IMR-90 (cell line): ENCODE measurements around the gene CAPN8. TPM values are rescaled to one million over a fixed set of nuclear protein-coding genes. Genes with fewer than 3 reads are reported as not detected.

Source experiments
- ATAC-seq: fragments of 200-7000 bp; cut with Tn5 transposase; 2 replicates; pipeline ENCODE4 v1.9.1; 2020; ENCODE audit warnings: low read depth, mild to moderate bottlenecking, moderate library complexity
- BruUV-seq: library from RNA; stranded (reverse); fragments of 400-500 nt; replicated peaks from 2 replicates; lab custom pipeline; 2021; lab: Mats Ljungman, UMichigan
- CTCF ChIA-PET: fragments of 300-600 bp; formaldehyde crosslinking; extraction: SDS; loops from one replicate; lab custom pipeline; 2021; ENCODE audit warnings: antibody characterized with exemption; lab: Yijun Ruan, JAX
- POLR2A ChIA-PET: fragments of 300-600 bp; sonication (Branson Sonifier 250); formaldehyde crosslinking; loops from one replicate; lab custom pipeline; 2022; ENCODE audit warnings: antibody characterized with exemption; ENCODE audit not compliant: unreplicated experiment; lab: Charles Lee
- DNase-seq: peaks from one replicate; pipeline ENCODE4 v3.0.0; 2013
- H2AFZ ChIP-seq: replicated peaks from 2 replicates; pipeline ENCODE3; 2013; ENCODE audit warnings: low read length, mild to moderate bottlenecking; ENCODE audit not compliant: poor library complexity
- H2AK5ac ChIP-seq: 2 replicates; pipeline ENCODE4 v1.6.1; 2013; ENCODE audit warnings: low read depth, low read length, inconsistent platforms
- H2AK9ac ChIP-seq: replicated peaks from 2 replicates; pipeline ENCODE3; 2013; ENCODE audit warnings: mild to moderate bottlenecking, low read depth, low read length, moderate library complexity; ENCODE audit not compliant: poor library complexity
- H2BK120ac ChIP-seq: 2 replicates; pipeline ENCODE4 v1.6.1; 2013; ENCODE audit warnings: low read depth, low read length, inconsistent platforms
- H2BK15ac ChIP-seq: 3 replicates; pipeline ENCODE4 v1.6.1; 2013; ENCODE audit warnings: low read depth, low read length, inconsistent platforms
- H2BK20ac ChIP-seq: 2 replicates; pipeline ENCODE4 v1.6.1; 2013; ENCODE audit warnings: low read depth, mild to moderate bottlenecking, inconsistent platforms, low read length, moderate library complexity
- H2BK5ac ChIP-seq: 2 replicates; pipeline ENCODE4 v1.6.1; 2013; ENCODE audit warnings: mild to moderate bottlenecking, low read depth, low read length, inconsistent platforms; ENCODE audit not compliant: poor library complexity, severe bottlenecking
- H3K14ac ChIP-seq: replicated peaks from 2 replicates; pipeline ENCODE4 v1.6.1; 2013; ENCODE audit warnings: low read depth, low read length, inconsistent platforms
- H3K18ac ChIP-seq: 2 replicates; pipeline ENCODE4 v1.6.1; 2013; ENCODE audit warnings: low read depth, low read length, control low read depth
- H3K23ac ChIP-seq: 2 replicates; pipeline ENCODE4 v1.6.1; 2013; ENCODE audit warnings: low read depth, low read length, inconsistent platforms
- H3K27ac ChIP-seq: 2 replicates; pipeline ENCODE4 v1.5.1; 2013; ENCODE audit warnings: mild to moderate bottlenecking, control low read depth, low read length; ENCODE audit not compliant: insufficient read depth
- H3K27me3 ChIP-seq: 2 replicates; pipeline ENCODE4 v1.6.1; 2013; ENCODE audit warnings: low read length; ENCODE audit not compliant: control insufficient read depth, insufficient read depth
- H3K36me3 ChIP-seq: 2 replicates; pipeline ENCODE4 v1.6.1; 2013; ENCODE audit warnings: low read length, mixed read lengths; ENCODE audit not compliant: control insufficient read depth, insufficient read depth
- H3K4ac ChIP-seq: 2 replicates; pipeline ENCODE4 v1.6.1; 2013; ENCODE audit warnings: low read depth, low read length, inconsistent platforms
- H3K4me1 ChIP-seq: 2 replicates; pipeline ENCODE4 v1.6.1; 2013; ENCODE audit warnings: low read length, mixed read lengths; ENCODE audit not compliant: control insufficient read depth, insufficient read depth
- H3K4me2 ChIP-seq: 2 replicates; pipeline ENCODE4 v1.6.1; 2013; ENCODE audit warnings: low read depth, mild to moderate bottlenecking, control low read depth, low read length, moderate library complexity
- H3K4me3 ChIP-seq: 2 replicates; pipeline ENCODE4 v1.5.1; 2013; ENCODE audit warnings: low read depth, mild to moderate bottlenecking, control low read depth, low read length, moderate library complexity; ENCODE audit not compliant: insufficient read depth
- H3K56ac ChIP-seq: 2 replicates; pipeline ENCODE4 v1.6.1; 2013; ENCODE audit warnings: low read length, inconsistent platforms; ENCODE audit not compliant: insufficient read depth; ENCODE audit errors: extremely low read depth
- H3K79me1 ChIP-seq, 2 experiments: 2 replicates each; pipeline ENCODE4 v1.6.1; 2013; ENCODE audit warnings: low read length in 2 of 2, inconsistent platforms in 1 of 2, low read depth in 1 of 2
- H3K9ac ChIP-seq: 2 replicates; pipeline ENCODE4 v1.6.1; 2013; ENCODE audit warnings: low read depth, low read length, control low read depth
- H3K9me1 ChIP-seq: 2 replicates; pipeline ENCODE4 v1.6.1; 2013; ENCODE audit warnings: low read length, inconsistent platforms; ENCODE audit not compliant: insufficient read depth
- H3K9me3 ChIP-seq: 2 replicates; pipeline ENCODE4 v1.6.1; 2013; ENCODE audit warnings: low read length; ENCODE audit not compliant: control insufficient read depth, insufficient read depth
- H4K20me1 ChIP-seq: 2 replicates; pipeline ENCODE4 v1.6.1; 2013; ENCODE audit warnings: low read length, inconsistent platforms; ENCODE audit not compliant: insufficient read depth
- H4K5ac ChIP-seq: 2 replicates; pipeline ENCODE4 v1.6.1; 2013; ENCODE audit warnings: mild to moderate bottlenecking, low read depth, low read length, control low read depth
- H4K8ac ChIP-seq, 2 experiments: 2 replicates each; pipeline ENCODE4 v1.6.1; 2013; ENCODE audit warnings: low read depth in 2 of 2, low read length in 2 of 2, control low read depth in 1 of 2, inconsistent platforms in 1 of 2
- H4K91ac ChIP-seq: 2 replicates; pipeline ENCODE4 v1.6.1; 2013; ENCODE audit warnings: low read depth, low read length, inconsistent platforms; ENCODE audit not compliant: insufficient read depth
- CEBPB ChIP-seq: IDR thresholded peaks from 2 replicates; pipeline ENCODE4 v1.6.1; 2012; ENCODE audit warnings: low read depth, low read length, improper control_type of control experiment
- CHD1 ChIP-seq: IDR thresholded peaks from 2 replicates; pipeline ENCODE4 v1.6.1; 2012; ENCODE audit warnings: low read depth, low read length, improper control_type of control experiment
- MXI1 ChIP-seq: IDR thresholded peaks from 2 replicates; pipeline ENCODE4 v1.6.1; 2012; ENCODE audit warnings: low read depth, mild to moderate bottlenecking, low read length, moderate library complexity, borderline replicate concordance
- RAD21 ChIP-seq: IDR thresholded peaks from 2 replicates; pipeline ENCODE4 v1.6.1; 2012; ENCODE audit warnings: low read length, improper control_type of control experiment
- WGBS, 2 experiments: methylation state at CpG; one replicate each; pipeline versions ENCODE4 v1.1.5 to v1.1.7; 2013; ENCODE audit warnings: missing lambda C conversion rate in 2 of 2; ENCODE audit not compliant: insufficient read length in 1 of 2; ENCODE audit errors: extremely low coverage in 2 of 2; 5-methylcytosine and 5-hydroxymethylcytosine counted together
- dilution Hi-C: fragments of 300-500 bp; cut with HindIII; formaldehyde crosslinking; loops from one replicate; pipeline ENCODE4 v1.14.3; 2018; ENCODE audit warnings: low sequenced_read_pairs; ENCODE audit not compliant: unreplicated experiment
- in situ Hi-C: fragments of 300-500 bp; cut with MboI; formaldehyde crosslinking; loops from 3 replicates; pipeline ENCODE4 v1.14.3; 2019; ENCODE audit warnings: low sequenced_read_pairs, inconsistent platforms, mixed read lengths
- intact Hi-C: fragments of 100-400 bp; cut with micrococcal nuclease; formaldehyde crosslinking; loops from 2 replicates; pipeline ENCODE4 v1.10.0; 2022
- polyA plus RNA-seq, 3 experiments: library from polyadenylated mRNA; depleted of rRNA; stranded (reverse); fragments of >200 nt; gene quantifications; 2 replicates each; pipeline ENCODE4 v1.2.3, GENCODE V29; 2012; ENCODE audit warnings: low replicate concordance in 1 of 3
- total RNA-seq: library from RNA; depleted of rRNA; stranded (reverse); fragments of >200 nt; gene quantifications from 2 replicates; pipeline ENCODE4 v1.2.3, GENCODE V29; 2012
- TF ChIP-seq, protein P1 (sequence below): conservative IDR thresholded peaks from 2 replicates; pipeline ENCODE4 v1.5.1; 2012; ENCODE audit warnings: mild to moderate bottlenecking, low read depth, low read length, improper control_type of control experiment

CAPN8 gene
- total and polyA plus RNA-seq, 2 of the 4 experiments (the other 2 are of a cell fraction): not detected

DNA sequence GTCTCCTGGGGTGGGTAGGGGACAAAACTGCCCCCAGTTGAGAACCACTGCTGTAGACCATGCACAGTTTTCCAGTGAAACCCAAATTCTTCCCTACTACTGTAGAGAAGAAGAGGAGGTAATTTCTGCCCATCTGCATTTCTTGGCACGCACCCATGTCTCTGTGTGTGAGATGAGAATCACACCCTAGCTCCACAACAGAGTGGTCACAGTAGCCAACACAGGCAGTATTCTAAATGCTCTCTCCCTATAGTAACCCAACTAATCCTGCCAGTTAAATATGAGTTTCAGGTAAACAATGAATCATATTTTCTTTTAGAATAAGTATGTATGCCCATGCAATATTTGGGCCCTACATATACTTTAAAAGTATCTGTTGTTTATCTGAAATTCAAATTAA, 45.7 kb upstream of the CAPN8 start:
- DNase-seq (peak; percentile 60), ATAC-seq (no peak)
- Histone ChIP-seq H3K27me3 (no peaks in the 10 kb centered on the region), H3K4me2 (no peak overlapping the region), H2BK5ac (peak overlapping the region; percentile 4), H2BK120ac (peak overlapping the region; percentile 44; the same call in 1 of the 2 replicates), H3K4me3 (no peak overlapping the region), H3K36me3 (peaks cover 2% of the 10 kb centered on the region; the same call in 1 of the 2 replicates), H3K79me1 (peaks cover 5 to 44% of the 10 kb centered on the region in 2 experiments; a peak in 2 of 4 replicates), H3K4ac (peak overlapping the region; percentile 39), H3K9ac (no peak overlapping the region), H4K91ac (peak overlapping the region; percentile 17; the same call in 1 of the 2 replicates), H3K18ac (no peak overlapping the region), H3K56ac (no peak overlapping the region), H2AK9ac (no peak overlapping the region), H4K5ac (no peak overlapping the region), H4K8ac (no peak overlapping the region), H2BK20ac (peak overlapping the region; percentile 30; the same call in 1 of the 2 replicates), H3K27ac (no peak overlapping the region), H3K9me3 (no peaks in the 10 kb centered on the region), H3K9me1 (peaks cover 10% of the 10 kb centered on the region), H2AFZ (no peak overlapping the region), H2AK5ac (peak overlapping the region; percentile 56; the same call in 1 of the 2 replicates), H3K4me1 (peaks cover 28% of the 10 kb centered on the region), H4K20me1 (peaks cover 19% of the 10 kb centered on the region), H3K23ac (peak overlapping the region; percentile 45; the same call in 1 of the 2 replicates), H2BK15ac (peak overlapping the region; percentile 61; the same call in 1 of the 3 replicates), H3K14ac (0 out of 2 replicates have a peak overlapping the region, but pooled peaks have one; percentile 11)
- ChIA-PET POLR2A (no interaction called here), CTCF (interaction anchor here (0.9 to 3.5 kb wide), 2 partner anchors 30 to 39 kb away, joined by 4 to 21 read pairs; no protein-coding TSS in a partner anchor)
- dilution Hi-C loops (no loop called here), in situ Hi-C loops (no loop called here), intact Hi-C loops (no loop called here)
- no TSS peak for BruUV-seq
- no CpG with 5 or more reads among the region's 1 CpG for WGBS, 2 experiments
- TF ChIP-seq CEBPB (no peak), MXI1 (no peak), CHD1 (no peak), RAD21 (no peak)
- TF ChIP-seq, protein P1, sequence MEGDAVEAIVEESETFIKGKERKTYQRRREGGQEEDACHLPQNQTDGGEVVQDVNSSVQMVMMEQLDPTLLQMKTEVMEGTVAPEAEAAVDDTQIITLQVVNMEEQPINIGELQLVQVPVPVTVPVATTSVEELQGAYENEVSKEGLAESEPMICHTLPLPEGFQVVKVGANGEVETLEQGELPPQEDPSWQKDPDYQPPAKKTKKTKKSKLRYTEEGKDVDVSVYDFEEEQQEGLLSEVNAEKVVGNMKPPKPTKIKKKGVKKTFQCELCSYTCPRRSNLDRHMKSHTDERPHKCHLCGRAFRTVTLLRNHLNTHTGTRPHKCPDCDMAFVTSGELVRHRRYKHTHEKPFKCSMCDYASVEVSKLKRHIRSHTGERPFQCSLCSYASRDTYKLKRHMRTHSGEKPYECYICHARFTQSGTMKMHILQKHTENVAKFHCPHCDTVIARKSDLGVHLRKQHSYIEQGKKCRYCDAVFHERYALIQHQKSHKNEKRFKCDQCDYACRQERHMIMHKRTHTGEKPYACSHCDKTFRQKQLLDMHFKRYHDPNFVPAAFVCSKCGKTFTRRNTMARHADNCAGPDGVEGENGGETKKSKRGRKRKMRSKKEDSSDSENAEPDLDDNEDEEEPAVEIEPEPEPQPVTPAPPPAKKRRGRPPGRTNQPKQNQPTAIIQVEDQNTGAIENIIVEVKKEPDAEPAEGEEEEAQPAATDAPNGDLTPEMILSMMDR: no peak
